AG09319 (cell line): ENCODE data around the gene PHF19.

ENCODE experiments used
- DNase-seq: peaks from one replicate; pipeline ENCODE4 v3.0.0-alpha.2; 2010; ENCODE audit warnings: low read depth; ENCODE audit errors: extremely low read depth
- CTCF ChIP-seq: IDR thresholded peaks from 2 replicates; pipeline ENCODE4 v1.5.1; 2011; ENCODE audit warnings: low read depth, mild to moderate bottlenecking, inconsistent platforms, low read length, moderate library complexity

Gene PHF19

GRCh38 chr9:120910643-120911042, 33.7 kb upstream of the PHF19 start:
- TF ChIP-seq CTCF: no peak
- DNase-seq: no peak

DNA sequence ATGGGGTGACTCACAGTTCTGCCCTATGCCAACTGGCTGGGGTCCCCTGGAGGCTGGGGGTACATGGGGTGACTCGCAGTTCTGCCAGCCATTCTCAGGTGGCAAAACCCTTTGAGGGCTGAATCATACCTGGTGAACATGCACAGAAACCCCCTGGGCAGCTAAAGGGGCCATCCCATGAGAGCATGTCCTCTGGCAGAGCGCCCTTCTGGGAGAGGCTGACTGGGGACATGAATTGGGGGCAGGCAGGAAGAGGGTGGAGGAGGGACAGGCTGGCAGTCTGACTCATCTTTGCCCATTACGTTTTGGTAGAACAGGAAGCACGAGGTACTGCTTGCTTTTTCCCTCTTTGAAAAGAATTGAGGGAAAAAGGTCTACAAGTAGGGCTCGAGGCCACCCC, 32.9 kb upstream of the PHF19 start:
- DNase-seq: no peak
- TF ChIP-seq CTCF: no peak

DNA sequence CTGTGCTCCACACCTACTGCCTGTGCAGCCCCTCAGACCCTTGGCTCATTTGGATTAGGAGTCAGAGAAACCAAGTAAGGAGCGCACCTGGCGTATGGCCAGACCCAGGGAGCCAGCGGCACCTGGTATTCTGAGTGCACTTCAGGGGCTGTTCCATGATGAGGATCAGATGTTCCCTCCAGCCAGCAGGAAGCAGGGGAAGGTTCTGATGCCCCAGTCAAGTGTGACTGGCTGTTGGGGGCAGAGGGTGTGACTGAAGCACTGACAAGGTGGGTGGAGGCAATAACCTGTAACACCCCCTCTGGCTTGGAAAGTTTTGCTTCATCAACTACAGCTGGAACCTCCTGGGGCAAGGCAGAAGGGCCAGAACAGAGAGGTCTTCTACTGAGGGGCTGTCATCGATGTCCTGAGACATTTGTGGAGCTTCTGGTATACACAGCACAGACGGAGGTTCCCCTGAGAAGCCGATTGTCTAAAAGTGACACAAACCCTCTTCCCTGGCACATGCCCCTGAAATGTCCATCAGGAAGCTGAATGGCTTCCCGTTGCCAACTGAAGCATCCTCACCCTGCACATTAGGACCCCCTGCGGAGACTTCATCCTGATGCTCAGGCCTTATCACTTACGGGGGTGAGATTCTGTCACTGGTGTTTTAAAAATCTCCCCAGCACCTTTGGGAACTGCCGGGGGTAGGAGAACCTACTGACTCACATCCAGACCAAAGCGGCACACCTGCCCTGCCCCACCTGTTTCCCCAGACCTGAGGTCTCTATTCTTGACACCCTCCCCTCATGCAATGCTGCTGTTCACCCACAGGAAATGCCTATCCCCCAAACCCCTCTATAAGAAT, 28.6 kb upstream of the PHF19 start:
- no peak for TF ChIP-seq CTCF
- DNase-seq: no peak

GRCh38 chr9:120904978-120905301, 28.0 kb upstream of the PHF19 start:
- TF ChIP-seq CTCF: no peak
- no peak for DNase-seq

- no peak for TF ChIP-seq CTCF
Observed at GRCh38 chr9:120904061-120904977, 27.3 kb upstream of the PHF19 start.

DNA sequence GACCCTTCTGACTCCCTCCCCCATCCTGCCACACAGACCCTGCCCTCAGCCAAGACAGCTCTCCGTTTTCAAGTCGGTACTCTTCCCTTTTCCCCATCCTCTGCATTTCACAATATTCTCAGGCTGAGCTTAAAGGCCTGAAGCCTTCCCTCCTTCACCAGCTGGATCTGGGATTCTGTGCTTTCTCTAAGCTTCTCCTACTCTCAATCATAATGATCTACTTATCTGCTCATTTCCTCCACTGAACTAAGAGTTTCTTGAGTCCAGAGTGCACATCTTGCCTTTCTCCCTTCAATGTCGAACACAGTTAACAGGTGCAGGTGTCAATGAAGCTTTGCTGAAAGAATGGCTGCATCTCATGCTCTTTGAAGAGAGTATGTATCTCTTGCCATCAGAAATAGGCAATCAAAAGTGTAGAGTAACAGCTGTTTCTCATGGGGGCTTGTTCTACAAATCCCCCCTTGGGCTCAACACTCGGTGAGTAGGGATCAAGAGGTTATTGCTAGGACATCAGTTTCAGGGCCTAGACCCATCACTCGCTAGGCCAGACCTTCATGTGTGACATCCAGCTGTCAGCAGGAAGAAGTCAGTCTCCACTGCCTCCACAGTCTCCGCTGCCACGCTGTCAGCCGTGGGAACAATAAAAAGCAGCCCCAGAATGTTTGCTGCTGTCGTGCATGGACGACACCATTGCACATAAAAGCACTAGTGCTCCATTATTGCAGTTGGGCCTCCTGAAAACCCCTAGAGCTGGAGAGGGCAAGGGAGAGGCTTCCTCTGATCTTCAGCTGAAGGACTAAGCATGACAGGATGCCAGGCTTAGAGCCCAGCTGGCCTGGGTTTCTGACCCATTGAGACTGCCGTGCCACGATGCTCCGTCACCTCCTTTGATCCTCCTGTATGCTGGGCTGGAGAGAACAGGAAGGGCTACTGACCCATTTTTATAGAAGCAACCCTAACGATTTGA, 25.9 kb upstream of the PHF19 start:
- TF ChIP-seq CTCF: no peak
- no peak for DNase-seq

More at GRCh38 chr9:120904061-120904977, 27.3 kb upstream of the PHF19 start:
- DNase-seq: no peak
